NCI-H1417 (cell line): ENCODE data around the gene TTC9B.
A peak's percentile ranks its signal among the peaks of the same experiment; 100 is the strongest.

Experiments
- DNase-seq, 3 experiments: peaks; one replicate each; lab custom pipeline; 2025; lab: John Stamatoyannopoulos, UW

TTC9B gene

GRCh38 chr19:40217934-40218890 lies at the start of gene TTC9B:
TSS of gene TTC9B (minus strand) at chr19:40218384. CDS start at chr19:40218381, 3 bp downstream.
- DNase-seq: peak in 2 of 3 experiments; percentile 66 to 75

- no peak for DNase-seq
These were observed 49.4 kb upstream of the TTC9B start for GRCh38 chr19:40267601-40267997.

- DNase-seq: peak in 1 of 3 experiments; percentile 51
These were observed 48.9 kb upstream of the TTC9B start for GRCh38 chr19:40266912-40267600.

- peak; percentile 5 to 72 (median 63) for DNase-seq
These were observed 47.9 kb upstream of the TTC9B start for GRCh38 chr19:40266119-40266518.

- no peak for DNase-seq
These were observed 47.5 kb upstream of the TTC9B start for GRCh38 chr19:40265763-40266099.

GRCh38 chr19:40265055-40265762 lies 47.0 kb upstream of the TTC9B start:
- no peak for DNase-seq

- DNase-seq: no peak
These were observed 46.3 kb upstream of the TTC9B start for GRCh38 chr19:40264314-40265054.

GRCh38 chr19:40263440-40264313 lies 45.5 kb upstream of the TTC9B start:
- DNase-seq: no peak

GRCh38 chr19:40262422-40262821 lies 44.2 kb upstream of the TTC9B start:
- DNase-seq: peak in 1 of 3 experiments; percentile 8

- no peak for DNase-seq
These were observed 43.4 kb upstream of the TTC9B start for GRCh38 chr19:40261631-40262030.

- no peak for DNase-seq
These were observed 38.9 kb upstream of the TTC9B start for GRCh38 chr19:40257096-40257517.

- DNase-seq: no peak
These were observed 38.3 kb upstream of the TTC9B start for GRCh38 chr19:40256512-40256911.

GRCh38 chr19:40255619-40256166 lies 37.5 kb upstream of the TTC9B start:
- no peak for DNase-seq

- DNase-seq: no peak
These were observed 36.7 kb upstream of the TTC9B start for GRCh38 chr19:40254714-40255418.

- DNase-seq: peak in 2 of 3 experiments; percentile 1 to 6
These were observed 35.5 kb upstream of the TTC9B start for GRCh38 chr19:40253611-40254092.

- DNase-seq: no peak
These were observed 34.2 kb upstream of the TTC9B start for GRCh38 chr19:40252395-40252794.

GRCh38 chr19:40251991-40252390 lies 33.8 kb upstream of the TTC9B start:
- DNase-seq: no peak

- DNase-seq: no peak
These were observed 33.1 kb upstream of the TTC9B start for GRCh38 chr19:40251244-40251643.

GRCh38 chr19:40249781-40250180 lies 31.6 kb upstream of the TTC9B start:
- no peak for DNase-seq

- DNase-seq: no peak
These were observed 31.0 kb upstream of the TTC9B start for GRCh38 chr19:40249201-40249600.
